ENCODE measurements around the gene CTIF. TPM values are rescaled to one million over a fixed set of nuclear protein-coding genes. Genes with fewer than 3 reads are reported as not detected.

CTIF gene
- polyA plus RNA-seq, 3 donors: 0.38 to 8.7 (median 1.2) TPM

DNA sequence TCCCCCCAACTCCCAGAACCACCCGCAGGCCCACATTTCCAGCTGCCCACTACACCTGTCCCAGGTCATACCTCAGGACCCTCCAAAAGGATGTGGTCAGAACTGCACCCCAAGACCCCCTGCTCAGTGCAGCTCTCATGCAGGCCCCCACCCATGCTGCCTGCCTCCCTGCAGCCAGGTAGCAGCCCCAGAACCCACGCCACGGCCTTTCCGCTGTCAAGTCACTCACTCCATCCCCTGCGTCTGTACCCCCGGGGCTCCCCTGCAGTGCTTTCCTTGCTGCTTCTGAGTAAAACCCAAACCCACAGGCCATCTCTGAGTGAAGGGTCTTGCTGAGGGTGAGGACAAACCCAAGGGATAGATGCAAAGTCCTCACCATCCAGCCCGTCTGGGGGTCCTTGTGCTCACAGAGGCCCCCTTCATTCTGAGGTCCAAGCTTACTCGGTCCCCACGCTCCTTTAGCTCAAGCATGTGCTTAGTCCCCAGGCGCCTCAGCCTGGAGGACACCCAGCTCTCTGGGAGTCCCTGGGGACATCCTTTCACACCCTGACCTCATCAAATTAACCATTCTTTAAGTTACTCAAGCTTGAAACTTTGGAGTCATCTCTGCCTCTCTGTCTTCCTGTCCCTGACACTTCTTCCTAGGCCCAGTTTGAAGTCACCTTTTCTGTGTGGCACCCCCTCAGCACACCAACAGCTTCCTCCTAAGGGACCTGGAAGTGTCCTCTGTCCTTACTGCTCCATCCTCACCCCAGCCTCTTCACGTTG, 281.8 kb downstream of the CTIF start:
- Histone ChIP-seq H3K79me2 (ENCODE audit: insufficient read depth, low read length) (no peaks in the 10 kb centered on the region), H3K27ac (ENCODE audit: low read depth in 1 of 2, low read length in 2 of 2) (no peak overlapping the region), H4K20me1 (ENCODE audit: insufficient read depth, low read length) (no peaks in the 10 kb centered on the region), H3K27me3 (ENCODE audit: control insufficient read depth in 2 of 2, insufficient read depth in 2 of 2, low read length in 2 of 2) (no peaks in the 10 kb centered on the region), H3K9ac (ENCODE audit: insufficient read depth, low read length, poor library complexity, severe bottlenecking) (no peak overlapping the region), H3K4me1 (ENCODE audit: control insufficient read depth in 1 of 2, insufficient read depth in 2 of 2, low read length in 2 of 2) (no peaks in the 10 kb centered on the region), H3K4me2 (replicated peaks; ENCODE audit: extremely low read depth, low read length, poor library complexity, severe bottlenecking) (no peak overlapping the region), H3K36me3 (replicated peaks in 1 of 2; ENCODE audit: control insufficient read depth in 1 of 2, insufficient read depth in 2 of 2, low read length in 2 of 2) (peaks cover 9 to 33% of the 10 kb centered on the region in 2 donors), H2AFZ (ENCODE audit: insufficient read depth, low read depth, low read length, poor library complexity, severe bottlenecking) (no peak overlapping the region), H3K4me3 (replicated peaks in 1 of 3; ENCODE audit: low read depth in 2 of 3, low read length in 3 of 3) (no peak overlapping the region), H3K9me3 (replicated peaks in 1 of 2; ENCODE audit: control insufficient read depth in 1 of 2, insufficient read depth in 1 of 2, low read length in 2 of 2) (no peaks in the 10 kb centered on the region)
- no peak for DNase-seq
- 92% methylated on average over 9 of the region's 11 CpGs for WGBS (ENCODE audit: insufficient coverage)
- TF ChIP-seq, protein P1, sequence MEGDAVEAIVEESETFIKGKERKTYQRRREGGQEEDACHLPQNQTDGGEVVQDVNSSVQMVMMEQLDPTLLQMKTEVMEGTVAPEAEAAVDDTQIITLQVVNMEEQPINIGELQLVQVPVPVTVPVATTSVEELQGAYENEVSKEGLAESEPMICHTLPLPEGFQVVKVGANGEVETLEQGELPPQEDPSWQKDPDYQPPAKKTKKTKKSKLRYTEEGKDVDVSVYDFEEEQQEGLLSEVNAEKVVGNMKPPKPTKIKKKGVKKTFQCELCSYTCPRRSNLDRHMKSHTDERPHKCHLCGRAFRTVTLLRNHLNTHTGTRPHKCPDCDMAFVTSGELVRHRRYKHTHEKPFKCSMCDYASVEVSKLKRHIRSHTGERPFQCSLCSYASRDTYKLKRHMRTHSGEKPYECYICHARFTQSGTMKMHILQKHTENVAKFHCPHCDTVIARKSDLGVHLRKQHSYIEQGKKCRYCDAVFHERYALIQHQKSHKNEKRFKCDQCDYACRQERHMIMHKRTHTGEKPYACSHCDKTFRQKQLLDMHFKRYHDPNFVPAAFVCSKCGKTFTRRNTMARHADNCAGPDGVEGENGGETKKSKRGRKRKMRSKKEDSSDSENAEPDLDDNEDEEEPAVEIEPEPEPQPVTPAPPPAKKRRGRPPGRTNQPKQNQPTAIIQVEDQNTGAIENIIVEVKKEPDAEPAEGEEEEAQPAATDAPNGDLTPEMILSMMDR (IDR thresholded peaks at IDR 0.05): no peak
- Mint-ChIP-seq H3K27ac (no peak overlapping the region), H3K4me3 (no peak overlapping the region), H3K27me3 (ENCODE audit: low read depth in 3 of 3) (peaks cover 0 to 6% (median 3%) of the 10 kb centered on the region in 3 donors), H3K36me3 (peaks cover 56 to 58% of the 10 kb centered on the region in 2 donors), H3K4me1 (peaks cover 7% of the 10 kb centered on the region), H3K9me3 (peaks cover 4 to 8% (median 5%) of the 10 kb centered on the region in 7 donors)
- intact Hi-C loops (cut with micrococcal nuclease): no loop called here

DNA sequence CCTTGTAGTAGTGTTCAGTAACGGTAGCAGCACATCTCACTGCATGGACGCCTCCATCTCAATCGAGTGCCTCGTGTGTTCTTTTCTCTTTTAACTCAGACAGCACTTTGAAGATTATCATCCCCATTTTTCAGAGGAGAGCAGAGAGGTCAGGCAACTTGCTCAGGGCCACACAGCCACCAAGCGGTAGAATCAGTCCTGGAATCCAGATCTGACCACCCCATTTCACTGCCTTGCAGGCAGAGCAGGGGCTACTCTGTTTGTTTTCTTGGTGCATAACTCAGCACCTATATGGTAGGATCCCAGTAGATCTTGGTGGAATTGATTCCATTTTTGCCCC, 282.4 kb downstream of the CTIF start:
- peaks cover 4 to 8% (median 5%) of the 10 kb centered on the region in 7 donors for H3K9me3 Mint-ChIP-seq
- Histone ChIP-seq H3K9ac (ENCODE audit: insufficient read depth, low read length, poor library complexity, severe bottlenecking) (no peak overlapping the region), H3K4me2 (replicated peaks; ENCODE audit: extremely low read depth, low read length, poor library complexity, severe bottlenecking) (no peak overlapping the region), H3K27me3 (ENCODE audit: control insufficient read depth in 2 of 2, insufficient read depth in 2 of 2, low read length in 2 of 2) (no peaks in the 10 kb centered on the region), H2AFZ (ENCODE audit: insufficient read depth, low read depth, low read length, poor library complexity, severe bottlenecking) (no peak overlapping the region), H3K79me2 (ENCODE audit: insufficient read depth, low read length) (no peaks in the 10 kb centered on the region), H3K4me1 (ENCODE audit: control insufficient read depth in 1 of 2, insufficient read depth in 2 of 2, low read length in 2 of 2) (no peaks in the 10 kb centered on the region), H4K20me1 (ENCODE audit: insufficient read depth, low read length) (no peaks in the 10 kb centered on the region), H3K9me3 (replicated peaks in 1 of 2; ENCODE audit: control insufficient read depth in 1 of 2, insufficient read depth in 1 of 2, low read length in 2 of 2) (no peaks in the 10 kb centered on the region), H3K4me3 (replicated peaks in 1 of 3; ENCODE audit: low read depth in 2 of 3, low read length in 3 of 3) (no peak overlapping the region), H3K27ac (ENCODE audit: low read depth in 1 of 2, low read length in 2 of 2) (no peak overlapping the region), H3K36me3 (replicated peaks in 1 of 2; ENCODE audit: control insufficient read depth in 1 of 2, insufficient read depth in 2 of 2, low read length in 2 of 2) (peaks cover 9 to 33% of the 10 kb centered on the region in 2 donors)
- DNase-seq: no peak
- peaks cover 0 to 6% (median 3%) of the 10 kb centered on the region in 3 donors for H3K27me3 Mint-ChIP-seq (ENCODE audit: low read depth in 3 of 3)
- no peak overlapping the region for H3K4me3 Mint-ChIP-seq
- intact Hi-C loops (cut with micrococcal nuclease): no loop called here
- 100% methylated on average over 3 of the region's 5 CpGs for WGBS (ENCODE audit: insufficient coverage)
- no peak overlapping the region for H3K27ac Mint-ChIP-seq
- TF ChIP-seq, protein P1 (IDR thresholded peaks at IDR 0.05): no peak
- H3K4me1 Mint-ChIP-seq: peaks cover 6% of the 10 kb centered on the region
- H3K36me3 Mint-ChIP-seq: peaks cover 53 to 60% of the 10 kb centered on the region in 2 donors
